Ishikawa (cell line): ENCODE results near the gene C1QB.

Experiments
- CEBPB ChIP-seq: IDR thresholded peaks from 2 replicates; pipeline ENCODE4 v1.6.1; 2012
- CREB1 ChIP-seq: IDR thresholded peaks from 2 replicates; pipeline ENCODE4 v1.6.1; 2012; ENCODE audit warnings: low read depth
- NFIC ChIP-seq: IDR thresholded peaks from 2 replicates; pipeline ENCODE4 v1.6.1; 2012
- RAD21 ChIP-seq: IDR thresholded peaks from 2 replicates; pipeline ENCODE4 v1.6.1; 2012; ENCODE audit warnings: low read depth
- TAF1 ChIP-seq: IDR thresholded peaks from 2 replicates; pipeline ENCODE4 v1.6.1; 2012; ENCODE audit warnings: low read depth, mild to moderate bottlenecking
- TF ChIP-seq, protein P1 (sequence below): IDR thresholded peaks from 2 replicates; pipeline ENCODE4 v1.6.1; 2012; ENCODE audit warnings: low read depth, mild to moderate bottlenecking
- TF ChIP-seq, protein P2 (sequence below): IDR thresholded peaks from 2 replicates; pipeline ENCODE4 v1.6.1; 2012
- TF ChIP-seq, protein P3 (sequence below): IDR thresholded peaks from 2 replicates; pipeline ENCODE4 v1.6.1; 2012

DNA sequence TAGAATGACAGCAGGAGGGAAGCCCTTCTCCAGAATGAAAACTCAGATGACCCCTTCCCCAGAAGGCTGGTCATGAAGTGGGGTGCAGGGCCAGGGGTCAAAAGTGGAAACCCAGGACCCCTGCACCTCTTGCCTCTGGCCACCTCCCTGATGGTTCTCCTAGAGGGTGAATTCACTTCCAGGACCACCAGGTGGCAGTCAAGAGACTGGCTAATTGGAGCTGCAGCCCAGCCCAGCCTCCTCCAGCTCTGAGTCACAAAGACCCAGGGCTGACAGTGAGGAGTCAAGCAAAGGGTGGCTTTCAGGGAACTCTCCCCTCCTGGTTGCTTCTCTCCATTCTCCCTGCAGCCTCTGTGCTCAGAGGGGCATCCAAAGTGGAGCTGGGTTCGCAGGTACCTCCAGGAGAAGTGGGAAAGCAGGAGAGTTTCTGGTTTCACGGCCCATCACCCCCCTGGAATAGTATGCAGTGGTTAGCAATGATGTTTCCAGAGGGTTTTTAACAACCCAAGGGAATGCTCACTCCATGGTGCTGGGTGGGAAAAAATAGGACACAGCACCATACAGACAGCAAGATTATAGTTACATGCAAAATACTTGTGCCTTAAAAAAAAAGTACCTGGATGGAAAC lies 51.5 kb downstream of the C1QB start:
- TF ChIP-seq, protein P1, sequence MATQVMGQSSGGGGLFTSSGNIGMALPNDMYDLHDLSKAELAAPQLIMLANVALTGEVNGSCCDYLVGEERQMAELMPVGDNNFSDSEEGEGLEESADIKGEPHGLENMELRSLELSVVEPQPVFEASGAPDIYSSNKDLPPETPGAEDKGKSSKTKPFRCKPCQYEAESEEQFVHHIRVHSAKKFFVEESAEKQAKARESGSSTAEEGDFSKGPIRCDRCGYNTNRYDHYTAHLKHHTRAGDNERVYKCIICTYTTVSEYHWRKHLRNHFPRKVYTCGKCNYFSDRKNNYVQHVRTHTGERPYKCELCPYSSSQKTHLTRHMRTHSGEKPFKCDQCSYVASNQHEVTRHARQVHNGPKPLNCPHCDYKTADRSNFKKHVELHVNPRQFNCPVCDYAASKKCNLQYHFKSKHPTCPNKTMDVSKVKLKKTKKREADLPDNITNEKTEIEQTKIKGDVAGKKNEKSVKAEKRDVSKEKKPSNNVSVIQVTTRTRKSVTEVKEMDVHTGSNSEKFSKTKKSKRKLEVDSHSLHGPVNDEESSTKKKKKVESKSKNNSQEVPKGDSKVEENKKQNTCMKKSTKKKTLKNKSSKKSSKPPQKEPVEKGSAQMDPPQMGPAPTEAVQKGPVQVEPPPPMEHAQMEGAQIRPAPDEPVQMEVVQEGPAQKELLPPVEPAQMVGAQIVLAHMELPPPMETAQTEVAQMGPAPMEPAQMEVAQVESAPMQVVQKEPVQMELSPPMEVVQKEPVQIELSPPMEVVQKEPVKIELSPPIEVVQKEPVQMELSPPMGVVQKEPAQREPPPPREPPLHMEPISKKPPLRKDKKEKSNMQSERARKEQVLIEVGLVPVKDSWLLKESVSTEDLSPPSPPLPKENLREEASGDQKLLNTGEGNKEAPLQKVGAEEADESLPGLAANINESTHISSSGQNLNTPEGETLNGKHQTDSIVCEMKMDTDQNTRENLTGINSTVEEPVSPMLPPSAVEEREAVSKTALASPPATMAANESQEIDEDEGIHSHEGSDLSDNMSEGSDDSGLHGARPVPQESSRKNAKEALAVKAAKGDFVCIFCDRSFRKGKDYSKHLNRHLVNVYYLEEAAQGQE = no peak
- TF ChIP-seq, protein P2, sequence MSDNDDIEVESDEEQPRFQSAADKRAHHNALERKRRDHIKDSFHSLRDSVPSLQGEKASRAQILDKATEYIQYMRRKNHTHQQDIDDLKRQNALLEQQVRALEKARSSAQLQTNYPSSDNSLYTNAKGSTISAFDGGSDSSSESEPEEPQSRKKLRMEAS = no peak
- TF ChIP-seq NFIC = no peak
- no peak for TF ChIP-seq CEBPB
- TF ChIP-seq, protein P3, sequence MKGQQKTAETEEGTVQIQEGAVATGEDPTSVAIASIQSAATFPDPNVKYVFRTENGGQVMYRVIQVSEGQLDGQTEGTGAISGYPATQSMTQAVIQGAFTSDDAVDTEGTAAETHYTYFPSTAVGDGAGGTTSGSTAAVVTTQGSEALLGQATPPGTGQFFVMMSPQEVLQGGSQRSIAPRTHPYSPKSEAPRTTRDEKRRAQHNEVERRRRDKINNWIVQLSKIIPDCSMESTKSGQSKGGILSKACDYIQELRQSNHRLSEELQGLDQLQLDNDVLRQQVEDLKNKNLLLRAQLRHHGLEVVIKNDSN = no peak
- peak; percentile 92 for TF ChIP-seq RAD21
- TF ChIP-seq CREB1 = no peak
- TF ChIP-seq TAF1 = no peak
